ENCODE results near the gene LCE5A. TPM values are rescaled to one million over a fixed set of nuclear protein-coding genes. Genes with fewer than 3 reads are reported as not detected.

LCE5A gene
- total RNA-seq, 2 donors from 2014 or later, result not detected

GRCh38 chr1:152516082-152516481, 5.5 kb downstream of the LCE5A start:
- TF ChIP-seq CTCF (IDR thresholded peaks at IDR 0.05), result no peak
- H3K36me3 ChIP-seq, result no peaks in the 10 kb centered on the region
- H3K27ac ChIP-seq, result no peak overlapping the region
- no peaks in the 10 kb centered on the region for H3K4me1 ChIP-seq
- peaks cover 17% of the 10 kb centered on the region for H3K27me3 ChIP-seq
- intact Hi-C loops (cut with DNase I), result no loop called here
- no peaks in the 10 kb centered on the region for H3K9me3 ChIP-seq
- DNase-seq, result no peak
- no peak overlapping the region for H3K9ac ChIP-seq (ENCODE audit: low read depth in 2 of 2, low read length in 2 of 2)
- no peak overlapping the region for H3K4me3 ChIP-seq

GRCh38 chr1:152517237-152517811, 6.7 kb downstream of the LCE5A start:
- Histone ChIP-seq H3K9ac (ENCODE audit: low read depth in 2 of 2, low read length in 2 of 2) (no peak overlapping the region), H3K4me3 (no peak overlapping the region), H3K4me1 (no peaks in the 10 kb centered on the region), H3K27ac (no peak overlapping the region), H3K27me3 (peaks cover 17% of the 10 kb centered on the region), H3K9me3 (no peaks in the 10 kb centered on the region), H3K36me3 (no peaks in the 10 kb centered on the region)
- no peak for DNase-seq
- intact Hi-C loops (cut with DNase I), result no loop called here
- no peak for TF ChIP-seq CTCF (IDR thresholded peaks at IDR 0.05)

- Histone ChIP-seq H3K27ac (no peak overlapping the region), H3K4me3 (no peak overlapping the region), H3K36me3 (no peaks in the 10 kb centered on the region), H3K9ac (ENCODE audit: low read depth in 2 of 2, low read length in 2 of 2) (no peak overlapping the region), H3K27me3 (peaks cover 15% of the 10 kb centered on the region), H3K9me3 (no peaks in the 10 kb centered on the region), H3K4me1 (no peaks in the 10 kb centered on the region)
- DNase-seq, result no peak
- intact Hi-C loops (cut with DNase I), result no loop called here
- no peak for TF ChIP-seq CTCF (IDR thresholded peaks at IDR 0.05)
Measured at GRCh38 chr1:152519851-152520250, 9.2 kb downstream of the LCE5A start.

- H3K9ac ChIP-seq (ENCODE audit: low read depth in 2 of 2, low read length in 2 of 2), result no peak overlapping the region
- no peaks in the 10 kb centered on the region for H3K9me3 ChIP-seq
- intact Hi-C loops (cut with DNase I), result no loop called here
- no peak overlapping the region for H3K4me3 ChIP-seq
- H3K27ac ChIP-seq, result no peak overlapping the region
- no peaks in the 10 kb centered on the region for H3K4me1 ChIP-seq
- no peaks in the 10 kb centered on the region for H3K36me3 ChIP-seq
- no peak for DNase-seq
- H3K27me3 ChIP-seq, result peaks cover 7% of the 10 kb centered on the region
- TF ChIP-seq CTCF (IDR thresholded peaks at IDR 0.05), result no peak
Measured at GRCh38 chr1:152520561-152521090, 10.0 kb downstream of the LCE5A start.

- no peak overlapping the region for H3K9ac ChIP-seq (ENCODE audit: low read depth in 2 of 2, low read length in 2 of 2)
- DNase-seq, result no peak
- TF ChIP-seq CTCF (IDR thresholded peaks at IDR 0.05), result no peak
- no peaks in the 10 kb centered on the region for H3K36me3 ChIP-seq
- no peak overlapping the region for H3K27ac ChIP-seq
- H3K4me3 ChIP-seq, result no peak overlapping the region
- H3K27me3 ChIP-seq, result no peaks in the 10 kb centered on the region
- H3K4me1 ChIP-seq, result no peaks in the 10 kb centered on the region
- no peaks in the 10 kb centered on the region for H3K9me3 ChIP-seq
- intact Hi-C loops (cut with DNase I), result no loop called here
Measured at GRCh38 chr1:152525080-152525641, 14.6 kb downstream of the LCE5A start.

All from colonic mucosa (tissue), 4 donors.